Stimulated activated CD8-positive, alpha-beta memory T cell treated with anti-CD3 and anti-CD28 coated beads, Interleukin-12 subunit alpha, Interleukin-12 subunit beta, amount 100 ng/mL, for 24 hours (primary cell): ENCODE results near the gene NR2F2.

Experiments
- DNase-seq: peaks from one replicate; pipeline ENCODE4 v3.0.0-alpha.2; 2020; ENCODE audit errors: extremely low read depth

The NR2F2 gene

DNA sequence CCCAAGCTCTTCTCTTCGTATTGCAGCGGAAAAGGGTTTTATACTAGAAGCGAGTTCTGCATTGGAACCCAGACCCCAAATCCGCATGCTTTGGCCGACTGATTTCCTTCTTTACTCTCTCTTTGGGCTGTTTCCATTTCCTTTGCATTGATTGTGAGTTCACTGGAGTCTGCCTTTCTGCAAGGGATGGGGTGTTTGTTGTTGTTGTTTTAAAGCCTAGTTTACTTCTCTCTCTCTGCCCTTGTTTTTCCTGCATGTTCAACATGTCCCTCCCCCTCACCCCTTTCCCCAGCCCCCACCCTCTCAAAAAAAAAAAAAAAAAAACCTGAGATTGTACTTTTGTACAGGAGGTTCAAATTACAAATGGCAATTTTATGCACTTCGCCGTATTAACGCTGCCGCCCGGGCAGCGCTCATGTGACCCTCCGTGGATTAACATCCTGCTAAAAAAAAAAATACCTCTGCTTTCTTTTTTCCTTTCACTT is 2.2 kb downstream of the NR2F2 start:
- DNase-seq = no peak

DNA sequence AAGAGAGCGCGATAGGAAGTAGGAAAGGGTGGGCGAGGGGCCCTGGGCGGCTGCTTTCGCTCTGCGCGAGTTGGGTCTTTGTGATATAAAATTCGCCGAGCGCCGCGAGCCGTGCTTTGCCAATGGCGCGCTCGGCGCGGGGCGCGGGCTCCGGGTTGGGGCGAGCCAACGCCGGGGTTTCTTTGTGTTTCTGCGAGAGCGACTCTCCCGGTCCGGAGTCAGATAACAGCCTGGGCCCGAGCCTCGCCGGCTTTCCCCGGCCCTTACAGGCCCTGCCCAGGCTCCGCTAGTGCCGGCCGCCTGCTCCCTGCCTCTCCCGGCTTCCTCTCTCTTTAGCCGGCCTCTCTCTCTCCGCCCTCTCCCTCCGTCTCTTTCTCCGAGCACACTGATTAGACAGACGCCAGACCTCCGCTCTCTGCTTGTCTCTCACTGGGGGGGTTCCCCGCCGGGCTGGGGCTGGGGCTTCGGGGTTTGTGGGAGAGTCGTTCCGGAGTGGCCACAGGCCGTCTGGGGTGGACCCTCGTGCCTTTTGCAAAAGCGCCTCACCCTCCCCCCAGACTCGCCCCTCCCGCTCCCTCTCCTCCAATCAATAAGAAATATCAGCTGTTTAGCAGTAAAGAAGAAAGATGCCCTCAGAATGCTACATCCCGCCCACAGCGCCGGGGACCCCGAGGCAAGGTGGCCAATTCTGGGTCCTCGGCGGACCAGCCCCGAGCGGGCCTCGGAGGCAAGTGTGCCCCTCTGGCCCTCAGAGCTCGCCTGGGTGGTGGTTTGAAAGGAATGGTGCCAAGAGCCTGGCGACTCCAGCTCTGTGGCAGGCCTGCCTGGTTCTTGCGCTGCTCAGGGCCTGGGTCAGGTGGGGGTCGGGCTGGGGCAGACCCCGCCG is 2.9 kb downstream of the NR2F2 start:
- no peak for DNase-seq

DNA sequence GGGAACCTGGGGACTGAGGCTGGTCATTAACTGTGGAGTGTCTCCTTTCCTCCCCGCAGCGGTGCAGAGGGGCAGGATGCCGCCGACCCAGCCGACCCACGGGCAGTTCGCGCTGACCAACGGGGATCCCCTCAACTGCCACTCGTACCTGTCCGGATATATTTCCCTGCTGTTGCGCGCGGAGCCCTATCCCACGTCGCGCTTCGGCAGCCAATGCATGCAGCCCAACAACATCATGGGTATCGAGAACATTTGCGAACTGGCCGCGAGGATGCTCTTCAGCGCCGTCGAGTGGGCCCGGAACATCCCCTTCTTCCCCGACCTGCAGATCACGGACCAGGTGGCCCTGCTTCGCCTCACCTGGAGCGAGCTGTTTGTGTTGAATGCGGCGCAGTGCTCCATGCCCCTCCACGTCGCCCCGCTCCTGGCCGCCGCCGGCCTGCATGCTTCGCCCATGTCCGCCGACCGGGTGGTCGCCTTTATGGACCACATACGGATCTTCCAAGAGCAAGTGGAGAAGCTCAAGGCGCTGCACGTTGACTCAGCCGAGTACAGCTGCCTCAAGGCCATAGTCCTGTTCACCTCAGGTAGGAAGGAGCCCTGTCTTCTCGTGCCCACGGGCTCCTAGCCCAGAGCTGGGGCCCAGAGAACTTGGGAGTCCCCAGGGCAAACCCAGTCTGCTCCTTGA is 3.7 kb downstream of the NR2F2 start:
- no peak for DNase-seq

DNA sequence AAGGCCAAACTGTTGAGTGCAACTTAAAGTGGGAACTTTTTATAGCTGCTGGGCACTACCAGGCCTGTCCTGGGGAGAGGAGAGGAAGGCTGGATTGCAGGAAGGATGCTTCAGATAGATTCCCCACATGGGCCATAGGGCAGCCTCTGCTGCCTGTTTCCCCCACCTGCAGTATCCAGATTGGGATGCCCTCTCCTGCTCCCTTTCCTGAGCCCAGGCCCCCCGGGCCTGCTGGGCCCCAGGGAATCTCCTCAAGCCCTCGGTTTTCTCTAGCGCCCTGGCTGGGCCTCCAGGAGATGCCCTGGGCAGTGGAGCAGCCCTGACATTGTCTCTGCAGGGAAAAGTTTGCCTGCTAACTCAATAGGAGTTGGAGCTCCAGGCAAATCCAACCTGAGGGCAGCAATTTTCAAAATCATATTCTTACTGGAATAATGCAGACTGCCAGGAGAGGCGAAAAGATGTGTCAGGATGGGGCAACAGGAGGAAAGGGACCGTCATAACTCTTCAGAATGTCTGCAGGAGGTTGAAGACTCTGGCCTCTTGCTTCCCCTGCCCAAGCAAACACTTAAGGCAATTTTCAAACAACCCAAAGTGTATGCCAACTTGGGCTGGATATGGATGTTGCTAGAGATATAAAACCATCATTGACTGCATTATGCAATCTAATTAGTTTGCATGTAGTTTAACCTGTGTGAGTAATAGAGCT is 4.4 kb downstream of the NR2F2 start:
- DNase-seq = no peak

DNA sequence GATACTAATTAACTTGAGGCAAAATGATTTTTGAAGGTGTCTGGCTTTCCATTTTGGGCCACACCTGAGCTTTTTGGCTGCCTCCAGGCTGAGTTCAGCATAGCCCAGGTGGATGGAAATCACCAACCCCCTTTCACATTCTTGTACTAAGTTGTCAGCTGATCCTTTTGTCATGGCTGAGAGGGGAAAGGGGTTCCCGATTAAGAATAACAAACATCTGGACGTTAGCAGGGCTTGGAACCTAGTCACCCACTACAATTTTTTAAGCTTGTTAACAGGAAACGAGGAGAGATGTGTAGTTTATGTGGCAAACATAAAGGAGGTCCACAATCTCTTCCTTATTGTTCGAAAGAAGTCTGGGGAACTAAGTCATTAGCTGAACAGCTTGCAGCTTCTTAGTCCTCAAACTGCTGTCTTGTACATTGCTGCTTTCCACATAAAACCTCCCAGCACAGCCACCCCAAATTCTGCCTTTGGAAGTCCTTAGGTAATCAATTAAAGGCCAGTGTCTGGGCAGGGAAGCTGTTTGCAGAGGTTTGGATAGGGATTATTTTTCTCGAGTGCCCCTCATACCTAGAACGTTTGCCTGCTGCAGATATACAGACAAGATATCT is 5.0 kb downstream of the NR2F2 start:
- no peak for DNase-seq

DNA sequence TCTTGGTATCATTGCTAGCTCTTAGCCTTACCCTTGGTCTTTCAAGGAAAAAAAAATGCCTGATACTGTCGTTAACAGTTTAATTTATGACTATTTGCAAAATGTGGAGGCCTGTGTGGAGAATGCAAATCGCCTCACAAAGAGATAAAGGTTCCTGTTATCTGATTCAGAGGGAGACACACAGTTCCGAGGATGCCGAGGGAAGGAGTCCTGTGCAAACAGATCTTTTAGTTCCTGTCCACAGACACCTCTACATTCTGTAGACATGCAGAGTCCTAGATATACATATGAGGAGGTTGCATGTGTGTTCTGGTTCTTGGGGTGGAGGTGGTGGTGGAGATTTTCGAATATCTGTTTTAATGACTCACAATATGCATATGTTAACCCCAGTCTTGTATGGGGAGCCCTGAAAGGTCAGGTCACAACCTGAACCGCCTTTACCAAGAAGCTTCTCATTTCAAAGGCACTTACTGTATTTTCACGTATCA is 5.7 kb downstream of the NR2F2 start:
- DNase-seq = no peak

DNA sequence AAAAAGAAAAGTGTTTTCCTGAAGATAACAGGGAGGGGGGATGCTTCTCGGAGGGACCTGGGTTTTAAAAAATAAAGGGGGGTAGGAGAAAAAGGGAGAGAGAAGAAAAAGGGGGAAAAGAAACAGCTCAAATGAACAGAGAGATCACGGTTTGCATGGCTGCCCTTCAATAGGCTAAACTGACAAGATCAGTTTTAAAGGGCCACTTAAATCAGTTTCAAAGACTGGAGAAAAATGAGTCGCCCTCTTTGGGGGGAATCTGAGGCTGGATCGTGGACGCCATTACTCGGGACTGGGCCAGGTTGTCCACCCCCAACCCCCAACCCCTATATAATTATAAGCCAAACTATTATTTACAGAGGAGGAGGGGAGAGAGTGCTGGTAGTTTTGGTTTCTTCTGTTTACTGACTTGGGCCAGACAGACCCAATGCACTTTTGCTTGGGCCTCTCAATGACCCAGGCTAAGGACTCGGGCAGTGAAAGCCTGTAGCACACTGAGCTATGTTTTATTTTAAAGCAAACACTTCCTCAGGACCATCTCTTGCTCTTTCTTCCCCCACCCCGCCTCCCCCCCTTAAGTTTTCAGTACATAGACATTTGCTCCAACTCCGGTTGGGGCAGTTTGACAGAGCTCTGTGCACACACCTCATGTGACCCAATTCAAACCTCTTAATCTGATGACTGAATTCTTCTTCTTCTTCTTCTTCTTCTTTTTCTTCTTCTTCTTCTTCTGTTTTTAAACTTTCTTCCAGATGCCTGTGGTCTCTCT is 6.3 kb downstream of the NR2F2 start:
- no peak for DNase-seq

DNA sequence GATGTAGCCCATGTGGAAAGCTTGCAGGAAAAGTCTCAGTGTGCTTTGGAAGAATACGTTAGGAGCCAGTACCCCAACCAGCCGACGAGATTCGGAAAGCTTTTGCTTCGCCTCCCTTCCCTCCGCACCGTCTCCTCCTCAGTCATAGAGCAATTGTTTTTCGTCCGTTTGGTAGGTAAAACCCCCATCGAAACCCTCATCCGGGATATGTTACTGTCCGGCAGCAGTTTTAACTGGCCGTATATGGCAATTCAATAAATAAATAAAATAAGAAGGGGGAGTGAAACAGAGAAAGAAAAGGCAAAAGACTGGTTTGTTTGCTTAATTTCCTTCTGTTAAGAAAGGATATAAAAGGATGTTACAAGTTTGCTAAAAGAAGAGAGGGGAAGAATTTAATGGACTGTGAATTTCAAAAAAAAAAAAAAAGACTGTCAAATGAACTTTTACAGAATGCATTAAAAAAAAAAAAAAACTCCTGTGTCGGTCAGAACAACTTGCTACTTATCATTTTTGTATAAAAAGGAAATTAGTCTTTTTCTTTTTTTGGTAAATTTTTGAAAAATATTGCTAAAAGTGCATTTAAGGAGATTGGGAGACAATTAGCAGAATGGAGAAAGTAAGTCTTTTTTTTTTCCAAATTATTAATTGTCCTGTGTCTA is 7.0 kb downstream of the NR2F2 start:
- no peak for DNase-seq

DNA sequence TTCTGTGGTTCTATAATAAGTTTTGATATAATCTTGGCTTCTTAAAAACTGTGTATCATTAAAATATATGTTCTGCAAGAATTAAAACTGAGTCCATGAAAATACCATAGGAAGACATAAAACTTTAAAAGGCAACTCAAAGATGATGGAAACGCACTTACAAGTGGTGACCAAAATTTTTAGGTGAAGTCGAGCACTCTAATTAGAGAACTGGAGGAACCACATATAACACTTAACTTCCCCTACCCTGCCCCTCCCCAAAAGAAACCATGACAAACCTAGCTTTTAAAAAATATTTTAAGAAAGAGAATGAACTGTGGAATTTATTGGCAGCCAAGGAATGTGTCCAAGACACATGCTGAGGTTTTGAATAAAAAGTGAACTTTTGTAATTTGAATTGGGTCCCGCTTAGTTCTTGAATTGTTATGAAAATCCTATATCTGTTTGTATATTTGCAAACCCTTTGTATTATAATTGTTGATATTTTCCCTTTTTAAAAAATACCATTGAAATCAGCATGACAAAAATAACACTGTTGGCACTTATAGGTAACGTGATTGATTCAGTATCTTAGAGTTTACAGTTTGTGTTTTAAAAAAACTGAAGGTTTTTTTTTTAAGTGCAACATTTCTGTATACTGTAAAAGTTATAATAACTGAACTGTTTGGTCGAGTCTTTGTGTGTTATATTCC is 7.7 kb downstream of the NR2F2 start:
- DNase-seq = no peak

DNA sequence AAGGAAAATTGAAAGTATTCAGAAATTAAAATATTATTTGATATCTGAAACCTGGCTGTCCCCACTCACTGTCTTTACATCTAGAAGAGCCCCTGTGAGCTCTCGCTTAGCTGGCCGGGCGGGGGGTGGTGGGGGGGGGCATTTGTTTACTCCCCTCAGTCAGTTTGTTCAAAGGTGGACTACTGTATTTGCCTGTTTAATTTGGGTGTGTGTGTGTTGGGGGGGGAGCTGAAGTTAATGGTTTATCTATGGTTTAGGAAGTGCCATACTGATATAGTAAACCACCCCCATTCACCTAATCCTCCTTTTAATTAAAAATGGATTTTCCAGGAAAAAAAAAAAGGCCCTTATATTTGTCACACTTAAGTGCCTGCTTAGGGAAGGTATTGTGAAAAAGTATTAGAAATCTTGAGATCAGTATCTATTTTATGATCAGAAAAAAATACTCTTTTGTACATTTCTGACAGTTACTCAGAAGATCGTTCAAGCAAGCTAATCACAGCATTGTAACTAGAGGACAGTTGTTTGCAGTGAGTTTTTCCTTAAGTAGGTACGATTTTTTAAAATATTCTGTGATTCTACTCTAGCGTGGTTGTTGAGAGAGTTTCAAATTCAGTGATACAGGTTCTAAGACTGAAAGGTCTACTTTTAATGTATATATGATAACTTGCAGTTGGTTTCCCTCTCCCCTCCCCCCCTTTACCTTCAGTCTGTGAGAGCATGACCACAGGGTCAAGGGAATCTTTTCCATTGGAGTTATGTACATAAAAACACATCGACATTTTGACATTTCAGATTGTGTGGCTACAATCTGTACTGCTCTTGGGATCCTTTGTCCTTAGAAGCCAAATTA is 8.5 kb downstream of the NR2F2 start:
- DNase-seq = no peak

DNA sequence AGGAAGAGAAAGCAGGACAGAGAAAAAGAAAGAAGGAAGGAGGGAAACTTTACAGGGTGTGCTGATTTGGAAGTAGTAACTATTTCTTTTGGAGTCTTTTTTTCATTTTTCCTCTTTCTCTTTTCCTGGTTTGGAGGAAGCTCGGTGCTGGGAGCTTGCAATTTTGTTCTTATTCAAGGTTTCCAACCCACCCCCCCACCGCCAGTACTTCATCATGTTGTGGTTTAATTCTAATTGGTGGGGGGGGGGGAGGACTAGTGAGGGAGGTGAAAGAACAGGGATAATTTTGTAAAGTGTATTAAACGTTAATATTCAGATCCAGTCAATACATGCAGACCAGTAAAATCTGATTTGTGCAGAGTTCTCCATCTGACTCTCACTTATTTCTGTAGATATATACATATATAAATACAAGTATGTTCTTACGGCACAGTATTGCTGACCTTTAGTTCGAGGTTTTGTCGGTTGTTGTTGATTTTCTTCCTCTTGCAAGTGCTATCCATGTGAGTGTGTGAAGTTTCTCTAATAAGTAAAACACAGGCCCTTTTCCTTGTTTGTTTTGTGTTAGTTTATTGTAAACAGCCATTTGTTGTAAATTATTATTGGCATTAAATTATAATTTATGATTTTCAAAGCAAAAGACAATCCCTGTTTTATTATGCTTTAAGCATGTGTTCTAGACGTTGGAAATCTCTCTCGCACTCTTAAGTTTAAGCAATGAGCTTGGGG is 9.3 kb downstream of the NR2F2 start:
- no peak for DNase-seq

DNA sequence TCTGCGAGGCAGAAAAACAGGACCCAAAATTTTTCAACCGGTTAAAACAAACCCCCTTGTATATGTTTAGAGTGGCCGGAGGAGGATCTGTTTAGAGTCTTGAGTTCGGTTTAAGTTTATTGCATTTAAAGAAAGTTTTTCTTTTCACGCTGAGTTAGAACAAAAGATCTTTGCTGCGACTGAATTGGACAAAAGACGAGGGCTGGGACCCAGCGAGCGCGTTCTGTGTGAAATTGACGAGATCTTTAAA is 9.8 kb downstream of the NR2F2 start:
- DNase-seq = no peak

DNA sequence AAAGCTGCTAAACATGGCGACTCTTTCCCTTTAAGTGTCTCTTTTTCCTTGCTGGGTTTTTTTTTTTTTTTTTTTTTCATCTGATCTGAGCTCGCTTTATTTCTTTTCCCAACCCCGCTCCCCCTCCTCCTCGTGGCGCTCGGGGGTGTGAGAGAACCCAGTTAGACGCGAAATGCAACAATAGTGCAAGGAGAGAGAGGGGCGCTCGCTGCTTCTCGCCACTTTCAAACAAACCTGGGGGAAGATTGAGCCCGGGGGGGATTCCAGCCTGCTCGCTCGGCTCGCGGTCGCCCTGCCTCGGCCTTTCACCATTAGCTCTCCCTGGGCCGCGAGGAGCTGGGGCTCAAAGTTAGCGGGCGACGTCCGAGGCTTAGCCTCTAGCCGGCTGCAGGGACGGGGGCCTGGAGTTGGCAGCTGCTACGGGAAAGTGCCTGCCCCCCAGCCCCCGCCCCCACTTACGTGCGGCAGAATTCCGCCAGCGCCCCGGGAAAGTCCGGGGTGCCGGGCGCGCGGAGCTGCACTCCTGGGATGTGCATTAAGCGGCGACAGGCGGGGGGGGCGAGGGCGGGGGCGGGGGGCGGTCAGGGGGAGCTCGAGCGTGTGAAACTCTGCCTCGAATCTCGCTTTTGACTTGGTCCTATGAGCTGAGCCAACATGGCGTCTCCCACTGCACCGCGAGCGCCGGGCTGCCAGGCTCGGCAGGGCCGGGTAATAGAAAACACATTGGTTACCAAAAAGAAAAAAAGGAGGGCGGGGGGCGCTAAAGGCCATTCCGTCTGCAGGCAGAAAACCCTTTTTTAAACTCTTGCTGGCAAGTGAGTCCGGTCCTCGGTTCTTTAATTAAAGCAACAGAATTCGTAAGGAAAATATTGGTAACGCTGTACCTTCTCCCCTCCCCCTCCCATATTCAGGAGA is 10.4 kb downstream of the NR2F2 start:
- DNase-seq = no peak

DNA sequence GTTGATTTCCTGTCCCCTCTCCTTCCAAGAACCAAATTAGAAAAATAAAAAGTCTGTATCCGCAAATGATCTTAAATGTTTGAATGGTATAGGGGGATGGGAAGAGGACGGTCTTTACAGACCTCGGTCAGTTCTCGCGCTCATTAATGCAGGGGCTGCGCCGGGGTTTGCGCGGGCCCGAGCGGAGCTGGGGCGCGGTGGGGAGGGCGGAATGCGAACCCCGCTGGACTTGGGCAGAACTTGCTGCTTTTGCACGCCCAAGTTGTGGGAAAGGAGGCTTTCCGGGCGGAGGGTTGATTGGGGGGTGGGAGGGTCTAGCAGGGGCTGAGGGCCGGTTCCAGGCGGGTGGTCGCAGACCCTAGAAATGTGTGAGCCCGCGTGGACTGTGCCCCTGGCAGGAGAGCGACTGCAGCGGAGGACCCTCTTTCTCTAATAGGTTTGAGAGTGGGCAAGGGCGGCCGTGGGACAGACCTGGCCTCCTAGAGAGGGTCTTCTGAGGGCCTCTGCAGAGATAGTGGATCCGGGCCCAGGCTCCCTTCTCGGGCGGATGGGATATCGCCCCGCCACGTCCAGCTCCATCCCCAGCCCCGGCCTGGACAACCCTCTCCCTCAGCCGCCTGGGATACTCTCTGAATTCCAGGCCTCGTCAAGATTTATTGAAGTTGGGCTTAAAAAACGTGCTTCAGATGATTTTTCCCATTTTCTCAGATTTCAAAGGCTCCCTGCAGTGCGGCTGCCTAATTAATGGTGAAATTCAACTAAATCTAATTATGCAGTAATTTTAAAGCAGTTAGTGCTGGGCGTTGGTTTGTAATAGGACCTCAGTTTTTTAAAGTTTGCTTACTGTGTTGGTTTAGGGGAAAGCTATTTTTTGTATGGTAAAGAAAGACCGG is 11.3 kb downstream of the NR2F2 start:
- DNase-seq = no peak

DNA sequence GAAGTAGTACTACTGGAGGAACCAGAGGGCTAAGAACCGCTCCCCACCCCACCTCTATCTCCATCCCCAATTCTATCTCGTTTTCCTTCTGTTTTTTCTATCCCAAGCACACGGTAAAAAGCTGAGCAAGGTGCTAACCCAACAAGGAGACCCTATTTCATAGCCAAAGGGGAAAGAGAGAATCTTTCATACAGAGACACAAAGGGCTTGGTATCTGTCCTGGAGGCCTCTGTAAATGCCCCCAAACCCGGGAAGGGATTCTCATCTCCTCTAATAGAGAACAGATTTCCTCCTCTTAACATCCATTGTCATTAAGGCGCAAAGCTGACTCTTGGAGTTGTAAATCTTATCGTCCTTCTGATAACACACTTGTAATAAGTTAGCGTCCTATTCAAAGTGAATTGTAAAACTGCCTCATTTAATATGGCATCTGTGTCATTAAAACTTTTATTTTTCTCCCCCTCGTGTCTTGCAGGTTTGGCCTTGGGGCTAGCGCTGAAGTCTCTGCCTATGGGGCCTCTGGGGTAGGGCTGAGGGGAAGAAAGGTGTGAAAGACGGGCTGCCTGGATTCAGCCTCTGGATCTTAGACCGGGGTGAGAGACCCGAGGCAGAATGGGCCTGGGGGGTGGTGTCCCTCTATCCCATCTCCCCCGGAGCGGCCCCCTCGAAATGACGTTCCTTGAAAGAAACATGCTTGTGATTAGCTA is 12.1 kb downstream of the NR2F2 start:
- no peak for DNase-seq
